BJ (cell line): ENCODE data around the gene TBC1D2. TPM values are rescaled to one million over a fixed set of nuclear protein-coding genes. Genes with fewer than 3 reads are reported as not detected.

Source experiments
- CTCF ChIA-PET: fragments of 350-600 bp; formaldehyde crosslinking; extraction: SDS; loops from one replicate; lab custom pipeline; 2021; ENCODE audit warnings: antibody characterized with exemption, inconsistent platforms; lab: Yijun Ruan, JAX
- POLR2A ChIA-PET: fragments of 300-600 bp; sonication (Branson Sonifier 250); formaldehyde crosslinking; extraction: SDS; loops from one replicate; lab custom pipeline; 2021; ENCODE audit warnings: antibody characterized with exemption; lab: Charles Lee
- DNase-seq: peaks from one replicate; pipeline ENCODE4 v3.0.0-alpha.2; 2011; ENCODE audit warnings: low read depth
- H3K27me3 ChIP-seq: 2 replicates; pipeline ENCODE4 v1.6.0; 2011; ENCODE audit warnings: low read length; ENCODE audit not compliant: control insufficient read depth, insufficient read depth
- H3K36me3 ChIP-seq: 2 replicates; pipeline ENCODE4 v1.5.1; 2011; ENCODE audit warnings: low read length; ENCODE audit not compliant: control insufficient read depth, insufficient read depth
- H3K4me3 ChIP-seq: 2 replicates; pipeline ENCODE4 v1.5.1; 2011; ENCODE audit warnings: low read depth, mild to moderate bottlenecking, control low read depth, low read length
- CTCF ChIP-seq: IDR thresholded peaks from 2 replicates; pipeline ENCODE4 v1.5.1; 2011; ENCODE audit warnings: low read depth, mild to moderate bottlenecking, control low read depth, inconsistent platforms, low read length, moderate library complexity; ENCODE audit not compliant: insufficient read depth
- polyA plus RNA-seq: library from polyadenylated mRNA; depleted of rRNA; stranded (reverse); fragments of >200 nt; gene quantifications from 2 replicates; pipeline ENCODE4 v1.2.3, GENCODE V29; 2011

The TBC1D2 gene
- polyA plus RNA-seq, 1 experiment: 70.3 TPM

GRCh38 chr9:98202252-98202651, 53.2 kb downstream of the TBC1D2 start:
- no peak for TF ChIP-seq CTCF
- no peak for DNase-seq
- H3K36me3 ChIP-seq: peaks cover 27% of the 10 kb centered on the region
- no peak overlapping the region for H3K4me3 ChIP-seq
- H3K27me3 ChIP-seq: no peaks in the 10 kb centered on the region
- ChIA-PET CTCF (interaction anchor here (1.0 to 9.2 kb wide), 5 partner anchors 53 to 279 kb away, joined by 3 to 75 read pairs (median 5); partner anchors contain the start of gene TBC1D2), POLR2A (no interaction called here)

GRCh38 chr9:98201749-98202148, 53.7 kb downstream of the TBC1D2 start:
- Histone ChIP-seq H3K36me3 (peaks cover 27% of the 10 kb centered on the region), H3K4me3 (no peak overlapping the region), H3K27me3 (no peaks in the 10 kb centered on the region)
- no peak for TF ChIP-seq CTCF
- ChIA-PET POLR2A (no interaction called here), CTCF (interaction anchor here (1.2 to 9.2 kb wide), 5 partner anchors 54 to 127 kb away, joined by 4 to 75 read pairs (median 5); partner anchors contain the start of gene TBC1D2)
- no peak for DNase-seq

- Histone ChIP-seq H3K4me3 (no peak overlapping the region), H3K36me3 (peaks cover 27% of the 10 kb centered on the region), H3K27me3 (no peaks in the 10 kb centered on the region)
- no peak for TF ChIP-seq CTCF
- ChIA-PET CTCF (interaction anchor here (1.2 to 1.7 kb wide), 2 partner anchors 54 to 63 kb away, joined by 4 to 5 read pairs; partner anchors contain the start of gene TBC1D2), POLR2A (no interaction called here)
- no peak for DNase-seq
Observed at GRCh38 chr9:98201102-98201501, 54.3 kb downstream of the TBC1D2 start.

GRCh38 chr9:98199388-98200033, 55.9 kb downstream of the TBC1D2 start:
- POLR2A ChIA-PET: no interaction called here
- Histone ChIP-seq H3K36me3 (peaks cover 27% of the 10 kb centered on the region), H3K4me3 (no peak overlapping the region), H3K27me3 (no peaks in the 10 kb centered on the region)
- CTCF ChIA-PET: interaction anchor here (1.1 to 1.5 kb wide), 2 partner anchors 57 to 64 kb away, joined by 3 to 4 read pairs; no protein-coding TSS in a partner anchor
- DNase-seq: no peak
- TF ChIP-seq CTCF: no peak

GRCh38 chr9:98195671-98196070, 59.8 kb downstream of the TBC1D2 start:
- no peak for TF ChIP-seq CTCF
- Histone ChIP-seq H3K4me3 (no peak overlapping the region), H3K27me3 (no peaks in the 10 kb centered on the region; the same call in 1 of the 2 replicates), H3K36me3 (peaks cover 20% of the 10 kb centered on the region)
- CTCF ChIA-PET: interaction anchor here (0.9 to 1.1 kb wide), 2 partner anchors 9 to 273 kb away, joined by 3 to 4 read pairs; no protein-coding TSS in a partner anchor
- no peak for DNase-seq
- POLR2A ChIA-PET: no interaction called here
